HEK293T (cell line): ENCODE results near the gene LRRC75B.

ENCODE experiments used
- CTCF ChIA-PET: fragments of 350-600 bp; formaldehyde crosslinking; extraction: SDS; loops from one replicate; lab custom pipeline; 2021; ENCODE audit warnings: antibody characterized with exemption, inconsistent platforms; lab: Yijun Ruan, JAX
- POLR2A ChIA-PET: fragments of 350-600 bp; formaldehyde crosslinking; extraction: SDS; loops from one replicate; lab custom pipeline; 2020; ENCODE audit warnings: antibody characterized with exemption, inconsistent platforms; lab: Yijun Ruan, JAX
- DNase-seq: peaks from one replicate; pipeline ENCODE4 v3.0.0; 2012; ENCODE audit warnings: mixed read lengths; ENCODE audit errors: extremely low spot score
- ARNT ChIP-seq: fragments of 450-650 bp; IDR thresholded peaks from 2 replicates; pipeline ENCODE4 v1.6.1; 2017; ENCODE audit warnings: mild to moderate bottlenecking
- BHLHE40 ChIP-seq: fragments of 450-650 bp; IDR thresholded peaks from 2 replicates; pipeline ENCODE4 v1.6.1; 2016; ENCODE audit warnings: mild to moderate bottlenecking, moderate library complexity, borderline replicate concordance
- CTBP1 ChIP-seq: fragments of 450-650 bp; IDR thresholded peaks from 2 replicates; pipeline ENCODE4 v1.6.1; 2016; ENCODE audit warnings: borderline replicate concordance
- ELF4 ChIP-seq: fragments of 450-650 bp; IDR thresholded peaks from 2 replicates; pipeline ENCODE4 v1.6.1; 2017; ENCODE audit warnings: antibody characterized with exemption
- FOXA1 ChIP-seq: fragments of 450-650 bp; IDR thresholded peaks from 2 replicates; pipeline ENCODE4 v1.6.1; 2016; ENCODE audit warnings: mild to moderate bottlenecking
- FOXK2 ChIP-seq: fragments of 450-650 bp; IDR thresholded peaks from 2 replicates; pipeline ENCODE4 v1.6.1; 2016; ENCODE audit warnings: mild to moderate bottlenecking
- FOXM1 ChIP-seq: fragments of 450-650 bp; IDR thresholded peaks from 2 replicates; pipeline ENCODE4 v1.6.1; 2017; ENCODE audit warnings: mild to moderate bottlenecking, borderline replicate concordance
- HDGF ChIP-seq: fragments of 450-650 bp; IDR thresholded peaks from 2 replicates; pipeline ENCODE4 v1.6.1; 2017; ENCODE audit warnings: antibody characterized with exemption, borderline replicate concordance
- L3MBTL2 ChIP-seq: fragments of 450-650 bp; conservative IDR thresholded peaks from 2 replicates; pipeline ENCODE4 v1.6.1; 2016; ENCODE audit warnings: mild to moderate bottlenecking
- LEF1 ChIP-seq: fragments of 450-650 bp; IDR thresholded peaks from 2 replicates; pipeline ENCODE4 v1.6.1; 2017; ENCODE audit warnings: mild to moderate bottlenecking, borderline replicate concordance
- NFRKB ChIP-seq: fragments of 450-650 bp; IDR thresholded peaks from 2 replicates; pipeline ENCODE4 v1.6.1; 2016; ENCODE audit warnings: mild to moderate bottlenecking, moderate library complexity
- PKNOX1 ChIP-seq: fragments of 450-650 bp; IDR thresholded peaks from 2 replicates; pipeline ENCODE4 v1.6.1; 2016
- SP1 ChIP-seq: fragments of 450-650 bp; IDR thresholded peaks from 2 replicates; pipeline ENCODE4 v1.6.1; 2017
- SUZ12 ChIP-seq: fragments of 450-650 bp; IDR thresholded peaks from 2 replicates; pipeline ENCODE4 v1.6.1; 2016; ENCODE audit warnings: mild to moderate bottlenecking
- TARDBP ChIP-seq: fragments of 450-650 bp; IDR thresholded peaks from 2 replicates; pipeline ENCODE4 v1.6.1; 2016
- ZNF384 ChIP-seq: fragments of 450-650 bp; IDR thresholded peaks from 2 replicates; pipeline ENCODE4 v1.6.1; 2016

LRRC75B gene

GRCh38 chr22:24587948-24588347, 4.9 kb downstream of the LRRC75B start:
- POLR2A ChIA-PET: interaction anchor here (1.8 kb wide), 1 partner anchor 33 kb away, joined by 5 read pairs; the partner anchor contains the start of gene GUCD1
- TF ChIP-seq LEF1 (no peak), ZNF384 (no peak), HDGF (no peak), CTBP1 (no peak), ARNT (no peak), SUZ12 (no peak), FOXM1 (no peak), TARDBP (no peak), L3MBTL2 (no peak)
- no peak for DNase-seq
- CTCF ChIA-PET: no interaction called here

GRCh38 chr22:24587251-24587650, 5.6 kb downstream of the LRRC75B start:
- DNase-seq: no peak
- TF ChIP-seq HDGF: no peak
- no peak for TF ChIP-seq FOXM1
- TF ChIP-seq SUZ12: no peak
- TF ChIP-seq ZNF384: no peak
- no peak for TF ChIP-seq CTBP1
- no peak for TF ChIP-seq ELF4
- TF ChIP-seq BHLHE40: no peak
- TF ChIP-seq PKNOX1: no peak
- TF ChIP-seq L3MBTL2: no peak
- TF ChIP-seq FOXA1: no peak
- ChIA-PET CTCF (no interaction called here), POLR2A (interaction anchor here (1.8 kb wide), 1 partner anchor 32 kb away, joined by 5 read pairs; the partner anchor contains the start of gene GUCD1)

- CTCF ChIA-PET: no interaction called here
- TF ChIP-seq FOXK2: no peak
- no peak for TF ChIP-seq NFRKB
- TF ChIP-seq ARNT: no peak
- TF ChIP-seq HDGF: no peak
- no peak for TF ChIP-seq FOXA1
- TF ChIP-seq TARDBP: no peak
- no peak for TF ChIP-seq LEF1
- TF ChIP-seq ELF4: no peak
- no peak for TF ChIP-seq SUZ12
- no peak for TF ChIP-seq CTBP1
- TF ChIP-seq BHLHE40: no peak
- TF ChIP-seq L3MBTL2: no peak
- TF ChIP-seq FOXM1: no peak
- POLR2A ChIA-PET: no interaction called here
- no peak for DNase-seq
Measured at GRCh38 chr22:24585927-24586546, 6.8 kb downstream of the LRRC75B start.

- no peak for TF ChIP-seq TARDBP
- CTCF ChIA-PET: no interaction called here
- POLR2A ChIA-PET: no interaction called here
- DNase-seq: no peak
Measured at GRCh38 chr22:24585461-24585860, 7.4 kb downstream of the LRRC75B start.

- POLR2A ChIA-PET: interaction anchor here (1.0 to 2.0 kb wide), 2 partner anchors 8 to 11 kb away, joined by 3 to 14 read pairs; partner anchors contain the start of gene LRRC75B
- TF ChIP-seq L3MBTL2: no peak
- TF ChIP-seq LEF1: no peak
- no peak for TF ChIP-seq ELF4
- no peak for TF ChIP-seq BHLHE40
- TF ChIP-seq ZNF384: no peak
- no peak for TF ChIP-seq FOXK2
- no peak for TF ChIP-seq SP1
- TF ChIP-seq FOXA1: no peak
- no peak for DNase-seq
- CTCF ChIA-PET: no interaction called here
Measured at GRCh38 chr22:24584871-24585411, 7.9 kb downstream of the LRRC75B start.

- TF ChIP-seq CTBP1 (no peak), ELF4 (no peak), SP1 (no peak), TARDBP (no peak), L3MBTL2 (no peak), FOXA1 (no peak), PKNOX1 (no peak), NFRKB (no peak), BHLHE40 (no peak)
- ChIA-PET POLR2A (interaction anchor here (0.9 to 2.0 kb wide), 4 partner anchors 8 to 29 kb away, joined by 3 to 14 read pairs (median 4); partner anchors contain the start of genes GUCD1 and LRRC75B), CTCF (no interaction called here)
Measured at GRCh38 chr22:24584166-24584790, 8.6 kb downstream of the LRRC75B start.

More at GRCh38 chr22:24584166-24584790, 8.6 kb downstream of the LRRC75B start:
- DNase-seq: no peak
